Esophagus mucosa (tissue), 1 donor: Measurements from ENCODE around the gene ZACN. TPM values are rescaled to one million over a fixed set of nuclear protein-coding genes. Genes with fewer than 3 reads are reported as not detected.

Experiments
- ATAC-seq: fragments of 200-7000 bp; cut with Tn5 transposase; one replicate; pipeline ENCODE4 v1.9.1; 2020
- total RNA-seq: library from RNA; stranded (reverse); gene quantifications from one replicate; pipeline ENCODE4 v1.2.4, GENCODE V29; 2023
- donor health status: DM: yes; HTN: yes; CAD: no.

The ZACN gene
- total RNA-seq, 1 donor from 2014 or later = not detected

DNA sequence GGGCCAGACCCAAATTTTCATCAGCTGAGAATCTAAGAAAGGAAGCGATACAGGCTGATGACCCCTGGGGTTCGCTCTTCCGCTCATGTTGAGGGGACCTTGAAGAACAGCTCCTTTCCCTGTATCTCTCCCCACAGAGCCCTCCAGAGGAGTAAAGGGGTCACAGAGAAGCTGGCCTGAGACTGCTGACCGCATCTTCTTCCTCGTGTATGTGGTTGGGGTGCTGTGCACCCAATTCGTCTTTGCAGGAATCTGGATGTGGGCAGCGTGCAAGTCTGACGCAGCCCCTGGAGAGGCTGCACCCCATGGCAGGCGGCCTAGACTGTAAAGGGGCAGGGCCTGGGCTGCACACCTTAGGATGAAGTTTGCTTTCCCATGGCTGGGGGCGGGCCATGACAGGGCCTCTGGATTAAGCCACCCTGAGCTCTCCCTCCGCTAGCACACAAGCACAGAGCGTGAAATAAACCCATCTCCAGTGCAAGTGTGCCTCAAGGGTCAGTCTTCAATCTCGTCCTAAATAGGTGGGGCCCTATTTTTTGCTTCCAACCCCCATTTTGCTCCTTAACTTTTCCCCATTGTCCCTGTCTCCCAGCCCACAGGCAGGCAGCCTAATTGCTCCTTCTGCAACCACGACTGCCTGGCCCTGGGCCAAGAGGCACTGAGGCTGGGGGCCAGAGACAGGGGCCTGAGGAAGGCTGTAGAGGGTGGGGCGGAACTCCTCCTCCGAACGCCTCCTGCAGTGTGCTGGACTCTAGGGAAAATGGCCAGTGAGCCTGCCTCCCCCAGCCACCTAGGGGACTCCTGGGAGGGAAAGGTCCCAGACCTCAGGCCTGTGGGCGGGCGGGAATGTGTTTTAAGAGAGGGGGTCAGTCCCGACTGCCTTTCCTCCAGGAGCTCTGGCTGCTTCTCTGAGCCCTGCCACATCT is 3.6 kb downstream of the ZACN start:
- no peak for ATAC-seq

DNA sequence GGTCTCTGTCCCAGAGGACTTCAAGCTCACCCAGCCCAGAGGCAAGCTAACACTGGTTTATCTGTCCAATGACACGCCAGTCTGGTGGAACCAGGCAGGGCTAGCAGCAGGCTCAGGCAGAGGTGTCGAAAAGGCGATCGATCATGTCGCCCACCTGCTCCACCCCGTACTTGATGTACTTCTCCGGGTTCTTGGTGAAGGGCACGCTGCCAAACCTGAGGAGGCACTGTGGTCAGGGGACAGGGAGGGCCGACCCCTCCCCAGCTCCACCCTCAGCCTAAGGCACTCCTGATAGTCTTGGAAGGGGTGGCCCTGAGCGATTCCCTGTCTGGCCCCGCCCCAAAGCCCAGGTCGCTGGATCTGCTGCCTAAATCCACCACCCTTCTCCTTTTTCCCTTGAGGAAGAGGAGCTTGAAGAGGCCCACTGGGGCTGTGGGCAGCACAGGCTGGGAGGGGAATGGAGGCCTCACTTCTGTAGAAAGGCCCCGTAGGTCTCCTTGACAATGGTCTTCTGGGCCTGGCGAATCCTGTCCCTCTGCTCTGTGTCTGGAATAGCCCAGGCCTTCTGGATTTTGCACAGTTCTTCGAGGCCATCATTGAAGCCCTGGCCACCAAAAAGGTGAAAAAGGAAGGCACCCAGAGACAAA is 4.7 kb downstream of the ZACN start:
- no peak for ATAC-seq

DNA sequence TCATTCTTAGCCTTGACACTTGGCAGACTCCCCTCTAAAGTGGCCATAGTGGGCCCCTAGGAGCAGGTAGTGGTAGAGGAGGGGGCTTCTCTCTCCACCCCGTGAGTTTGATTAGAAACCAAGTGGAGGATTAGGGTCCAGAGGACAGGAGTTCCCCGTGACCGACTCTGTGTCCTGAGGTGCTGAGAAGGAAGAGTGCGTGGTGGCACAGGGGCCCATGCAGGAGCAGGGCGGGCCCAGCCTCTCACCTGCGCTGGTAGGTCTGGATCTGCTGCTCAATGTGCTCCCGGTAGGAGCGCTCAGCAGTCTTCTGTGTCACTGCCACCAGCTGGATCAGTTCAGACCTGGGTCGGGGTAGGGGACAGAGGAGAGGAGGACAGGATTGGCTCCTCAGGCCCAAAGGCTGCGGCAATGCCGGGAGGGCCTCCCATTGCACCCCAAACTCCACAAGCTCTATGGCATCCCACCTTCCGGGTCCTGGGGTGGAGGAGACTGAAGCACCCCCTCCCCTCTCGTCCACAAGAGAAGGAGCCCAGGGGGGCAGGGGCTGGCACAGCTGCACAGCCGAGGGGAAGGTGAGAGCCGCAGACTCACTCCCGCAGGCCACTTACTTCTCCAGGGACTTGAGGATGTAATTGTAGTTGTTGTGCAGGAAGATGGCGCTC is 6.2 kb downstream of the ZACN start:
- no peak for ATAC-seq

DNA sequence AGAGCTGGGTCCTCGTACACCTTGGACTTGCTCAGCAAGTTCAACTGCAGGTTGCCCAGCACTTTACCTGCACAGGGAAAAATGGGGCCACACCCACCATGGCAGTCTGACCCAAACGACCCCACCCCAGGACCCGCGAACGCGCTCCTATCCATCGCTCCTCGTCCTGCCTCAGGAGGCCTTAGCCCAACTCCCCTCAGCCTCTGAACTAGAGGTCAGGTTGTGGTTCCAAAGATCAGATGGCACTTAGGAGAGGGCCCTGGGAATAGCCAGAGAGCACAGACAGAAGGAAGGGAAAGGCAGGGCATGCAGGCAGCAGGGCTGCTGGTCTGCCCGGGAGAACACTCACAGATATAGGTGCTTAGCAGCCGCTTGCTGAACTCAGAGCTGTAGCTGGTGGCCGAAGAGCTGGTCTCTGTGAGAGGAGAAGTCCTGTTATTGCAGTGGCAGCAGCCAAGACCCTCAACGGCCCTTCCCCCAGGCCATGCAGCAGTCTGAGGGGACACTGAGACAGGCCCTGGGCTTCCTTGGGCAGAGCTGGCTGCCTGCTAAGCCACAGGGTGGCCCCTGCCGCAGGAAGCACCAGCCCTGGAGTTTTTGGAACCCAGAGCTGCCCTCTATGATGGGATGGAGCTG is 6.9 kb downstream of the ZACN start:
- peak; percentile 27 for ATAC-seq

DNA sequence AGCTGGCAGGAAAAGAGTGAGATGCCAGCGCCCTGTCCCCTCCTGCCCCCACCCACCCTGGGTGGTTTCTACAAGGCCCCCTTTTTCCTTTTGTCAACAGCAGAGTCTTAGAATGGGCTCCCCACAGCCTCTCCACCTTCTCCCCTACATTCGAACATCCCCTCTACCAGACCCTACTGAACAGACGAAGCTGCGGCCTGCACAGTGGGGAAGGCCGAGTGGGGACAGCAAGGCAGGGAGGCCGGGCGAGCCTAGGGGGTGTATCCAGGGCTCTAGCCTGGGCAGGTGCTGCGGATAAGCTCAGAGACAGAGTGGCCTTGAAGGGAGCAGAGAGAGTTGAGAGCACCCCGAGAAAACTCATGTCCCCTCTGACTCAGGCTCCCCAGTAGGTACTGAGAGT is 7.4 kb downstream of the ZACN start:
- no peak for ATAC-seq

DNA sequence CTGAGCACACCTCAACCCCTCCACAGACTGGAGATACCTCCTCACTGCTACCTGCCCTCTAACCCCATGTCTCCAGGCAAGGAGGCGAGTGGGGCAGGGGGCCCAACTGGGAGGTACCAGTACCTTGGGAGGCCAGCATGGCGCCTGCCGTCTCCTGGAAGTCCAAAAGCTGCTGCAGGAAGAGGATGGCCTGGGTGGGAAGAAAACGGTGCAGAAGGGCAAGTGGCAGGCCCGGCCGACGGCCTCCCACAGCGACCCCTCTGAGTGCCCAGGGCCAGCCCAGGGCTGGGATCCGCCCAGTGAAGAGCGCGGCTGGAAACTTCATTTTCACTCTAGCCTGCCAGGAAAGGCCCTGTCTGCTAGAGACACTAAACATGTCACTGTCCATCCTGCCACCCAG is 8.5 kb downstream of the ZACN start:
- no peak for ATAC-seq

DNA sequence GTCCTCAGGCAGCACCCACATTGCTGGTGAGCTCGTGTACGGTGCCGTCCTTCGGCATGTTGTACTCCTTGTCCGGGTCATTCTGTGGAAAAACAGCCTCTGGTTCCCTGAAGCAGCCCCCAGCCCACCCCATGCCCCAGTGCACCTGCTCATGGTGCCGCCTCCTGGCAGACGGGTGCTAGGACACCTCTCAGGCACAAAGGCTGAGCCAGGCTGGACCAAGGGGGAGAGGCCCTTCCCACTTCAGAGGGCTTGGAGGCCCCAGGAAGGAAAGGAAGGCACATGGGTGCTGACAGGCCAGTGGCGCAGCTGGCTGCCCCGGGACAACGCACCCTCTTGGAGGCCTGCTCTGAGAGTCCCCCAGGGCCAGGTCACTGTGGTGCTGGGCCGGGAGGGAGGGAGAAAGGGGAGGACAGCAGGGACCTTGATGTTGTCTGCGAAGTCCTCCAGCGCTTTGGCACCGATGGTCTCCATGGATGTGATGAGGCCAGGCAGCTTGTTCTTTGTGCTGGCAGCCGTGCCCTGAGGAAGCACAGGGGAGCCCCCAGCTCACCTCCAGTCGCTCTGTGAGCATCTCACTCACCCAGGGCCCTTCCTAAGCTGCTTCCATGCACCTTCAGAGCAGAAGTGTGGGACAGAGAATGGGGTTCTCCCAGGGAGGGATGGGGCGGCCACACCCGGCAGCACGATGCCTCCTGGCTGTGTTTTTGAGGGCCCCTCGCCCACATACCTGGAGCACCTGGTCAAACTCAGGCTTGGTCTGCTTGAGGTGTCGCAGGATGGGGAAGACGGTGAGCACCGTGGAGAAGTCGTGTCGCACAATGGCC is 9.3 kb downstream of the ZACN start:
- no peak for ATAC-seq

DNA sequence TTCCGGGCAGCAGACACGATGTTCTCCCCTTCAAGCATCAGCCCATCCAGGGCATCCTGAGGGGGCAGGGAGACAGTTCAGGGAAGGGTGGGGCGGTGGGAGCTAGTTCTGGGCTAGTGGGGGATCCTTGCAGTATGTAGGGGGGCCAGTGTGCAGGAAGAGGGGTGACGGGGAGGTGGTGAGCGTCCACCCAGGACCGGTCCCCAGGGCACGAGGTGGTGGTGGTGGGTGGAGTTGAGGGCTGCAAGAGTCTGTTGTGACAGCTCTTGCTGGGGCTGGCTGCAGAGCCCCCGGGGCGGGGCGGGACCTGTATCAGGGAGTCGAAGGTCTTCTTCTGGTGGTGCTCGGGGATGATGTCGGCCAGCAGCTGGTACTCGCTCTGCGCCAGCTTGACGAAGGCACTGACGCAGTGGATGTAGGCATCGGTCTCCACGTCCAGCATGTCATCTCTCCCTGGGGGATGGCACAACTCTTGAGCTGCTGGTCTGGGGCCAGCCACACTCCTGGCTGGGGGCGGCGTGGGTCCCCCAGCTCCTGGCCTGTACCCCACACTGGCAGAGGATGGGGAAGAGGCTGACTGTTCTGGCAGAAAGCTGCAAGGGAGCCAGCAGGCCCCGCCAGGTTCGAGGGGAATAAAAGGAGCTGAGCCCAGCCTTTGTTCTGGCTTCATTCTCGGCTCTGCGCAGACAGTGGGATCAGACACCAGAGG is 10.0 kb downstream of the ZACN start:
- ATAC-seq = no peak

DNA sequence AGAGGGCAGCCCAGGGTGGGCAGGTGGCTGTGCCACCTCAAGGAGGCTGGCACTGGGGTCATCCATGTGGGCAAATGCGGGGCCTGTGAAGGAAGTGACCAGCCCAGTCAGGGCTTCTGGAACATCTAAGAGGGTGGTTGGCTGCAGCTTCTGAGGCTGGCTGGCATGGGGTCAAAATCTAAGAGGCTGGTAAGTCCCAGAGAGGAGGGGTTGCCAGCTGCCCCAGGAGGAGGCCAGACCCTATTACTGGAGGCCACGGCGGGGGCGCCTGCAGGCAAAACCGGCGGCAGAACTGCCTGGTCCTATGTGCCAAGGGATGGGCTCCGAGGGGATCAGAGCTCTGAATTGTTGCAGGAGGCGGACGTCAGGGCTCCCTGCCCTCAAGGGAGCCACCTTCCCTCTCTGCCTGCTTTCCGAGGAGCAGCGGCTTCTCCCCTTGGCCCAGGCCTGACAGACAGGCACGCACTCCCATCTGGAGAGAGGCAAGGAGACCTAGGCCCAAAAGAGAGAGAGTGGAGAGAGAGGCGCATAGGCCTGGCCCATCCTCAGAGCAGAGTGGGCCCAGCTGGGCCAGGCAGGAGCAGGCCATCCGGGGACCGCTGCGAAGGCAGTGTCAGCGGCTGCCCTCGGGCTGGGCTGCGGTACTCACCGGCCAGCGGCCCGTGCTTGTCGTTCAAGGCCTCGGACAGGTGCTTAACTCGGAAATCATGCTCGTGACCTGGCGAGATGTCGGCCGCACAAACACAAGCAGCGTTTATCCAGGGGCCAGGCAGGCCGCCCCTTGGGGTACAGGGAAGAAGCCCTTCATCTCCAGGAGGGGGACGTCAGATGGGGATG is 10.9 kb downstream of the ZACN start:
- no peak for ATAC-seq

DNA sequence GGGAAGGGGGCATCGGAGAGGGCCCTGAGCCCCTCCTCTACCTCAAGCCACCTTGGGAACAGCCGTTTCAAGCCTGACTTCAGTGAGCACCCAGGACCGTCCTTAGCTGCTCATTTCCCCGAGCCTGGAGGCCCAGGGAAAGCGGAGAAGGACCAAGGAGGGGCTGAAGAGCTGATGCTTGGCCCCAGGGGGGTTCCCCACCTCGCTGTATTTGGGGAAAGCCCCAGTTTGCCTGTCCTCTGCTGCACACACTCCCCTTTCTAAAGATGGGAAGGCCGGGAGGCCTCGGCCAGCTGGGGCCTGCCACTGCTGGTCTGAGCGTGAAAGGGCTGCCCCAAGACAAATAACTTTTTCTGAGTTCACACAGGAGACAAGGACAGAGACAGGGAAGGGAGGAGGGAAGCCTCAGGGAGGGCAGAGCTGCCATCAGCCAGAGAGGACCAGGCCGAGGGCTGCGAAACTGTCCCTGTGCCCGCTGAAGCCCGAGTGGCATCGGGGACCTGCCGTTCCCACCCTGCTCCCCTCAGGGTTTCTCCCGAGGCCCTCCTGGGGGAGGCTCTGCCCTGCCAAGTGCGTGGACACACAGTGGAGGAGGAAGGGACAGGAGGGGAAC is 11.6 kb downstream of the ZACN start:
- ATAC-seq = no peak

DNA sequence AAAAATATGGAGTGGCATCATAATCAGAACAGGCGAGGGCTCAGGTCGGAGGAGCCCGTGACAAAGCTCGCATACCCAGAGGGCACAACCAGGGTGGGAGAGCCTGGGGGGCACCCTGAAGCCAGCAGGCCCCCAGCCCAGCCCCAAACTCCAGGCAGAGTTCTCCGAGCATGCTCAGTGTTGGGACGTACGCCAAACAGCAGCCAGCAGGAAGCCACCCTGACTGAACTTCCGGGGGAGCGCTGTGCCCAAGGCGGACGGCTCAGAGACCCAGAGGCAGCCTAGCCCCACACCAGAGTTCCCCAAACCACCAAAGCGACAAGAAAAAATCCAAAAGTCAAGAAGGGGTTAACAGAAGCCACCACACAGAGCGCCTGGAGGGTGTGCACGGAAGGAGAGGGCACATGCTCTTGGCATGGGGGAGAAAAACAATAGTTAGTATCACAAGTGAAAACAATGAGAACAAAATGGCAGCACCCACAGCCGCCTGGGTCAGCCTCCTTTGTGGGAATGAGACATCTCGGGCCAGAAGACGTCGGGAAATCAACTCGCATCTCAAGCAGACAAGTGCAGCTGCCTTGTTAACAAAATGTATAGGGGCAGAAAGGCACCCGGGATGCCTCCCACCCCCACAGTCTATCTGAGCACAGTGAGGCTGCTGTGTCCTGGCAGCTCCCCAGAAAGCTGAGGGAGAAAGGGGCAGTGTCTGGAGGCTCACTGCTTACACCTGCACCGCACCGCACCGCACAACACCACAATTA is 12.7 kb downstream of the ZACN start:
- no peak for ATAC-seq

DNA sequence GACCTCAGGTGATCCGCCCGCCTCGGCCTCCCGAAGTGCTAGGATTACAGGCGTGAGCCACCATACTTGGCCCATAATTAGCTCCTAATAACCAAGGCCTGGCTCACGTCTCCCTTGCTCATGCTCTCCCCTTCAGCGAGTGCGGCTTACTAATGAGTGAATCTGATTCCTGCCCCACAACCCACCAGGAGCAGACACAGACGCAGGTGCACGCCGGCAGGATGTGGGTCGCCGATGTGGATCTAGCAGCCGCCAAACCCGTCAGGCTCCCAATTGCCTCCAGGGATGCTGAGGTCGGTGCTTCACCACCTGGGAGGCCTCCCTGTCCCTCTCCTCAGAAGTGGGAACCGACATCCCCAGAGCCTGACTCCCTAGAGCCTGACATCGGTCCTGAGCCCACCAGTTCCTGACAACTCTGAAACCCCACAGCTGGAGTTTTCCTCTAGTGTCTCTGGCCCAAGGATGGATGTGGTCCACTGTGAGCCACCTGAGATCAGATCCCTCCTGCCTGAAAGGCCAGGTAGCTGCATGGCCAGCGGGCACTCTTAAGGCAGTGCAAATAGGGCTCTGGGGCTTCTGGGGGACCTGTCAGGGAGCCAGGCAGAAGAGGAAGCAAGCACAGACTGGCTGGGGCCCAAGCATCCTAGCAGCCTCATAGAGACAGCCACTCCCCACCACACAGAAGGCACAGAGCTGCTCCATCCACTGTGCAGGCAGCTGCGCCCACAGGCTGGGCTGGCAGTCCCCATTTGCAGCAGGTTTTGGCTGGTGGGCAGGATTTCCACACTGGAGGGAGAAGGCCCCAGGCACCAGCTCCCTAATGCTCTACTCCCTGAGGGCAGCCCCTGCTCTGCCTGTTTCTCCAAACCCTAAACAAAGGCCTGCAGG is 13.8 kb downstream of the ZACN start:
- no peak for ATAC-seq

DNA sequence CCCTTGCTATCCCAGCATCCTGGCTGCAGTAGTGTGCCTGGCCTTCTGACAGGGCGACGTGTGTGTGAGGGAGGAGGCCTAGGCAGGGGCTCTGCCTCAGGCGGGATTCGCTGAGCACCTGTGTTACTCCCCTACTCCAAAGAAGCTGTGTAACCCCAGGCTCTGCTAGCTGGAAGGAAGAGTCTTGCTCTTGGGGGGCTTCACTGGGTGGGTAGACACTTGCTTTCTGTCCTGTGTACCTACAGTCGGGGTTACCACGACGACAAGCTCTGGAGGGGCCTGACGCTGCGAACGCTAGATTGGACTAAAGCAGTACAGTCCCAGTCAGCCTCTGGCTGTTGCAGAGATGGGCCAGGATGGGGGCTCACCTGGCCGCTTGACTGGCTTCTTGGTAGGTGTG is 15.1 kb downstream of the ZACN start:
- ATAC-seq = no peak

DNA sequence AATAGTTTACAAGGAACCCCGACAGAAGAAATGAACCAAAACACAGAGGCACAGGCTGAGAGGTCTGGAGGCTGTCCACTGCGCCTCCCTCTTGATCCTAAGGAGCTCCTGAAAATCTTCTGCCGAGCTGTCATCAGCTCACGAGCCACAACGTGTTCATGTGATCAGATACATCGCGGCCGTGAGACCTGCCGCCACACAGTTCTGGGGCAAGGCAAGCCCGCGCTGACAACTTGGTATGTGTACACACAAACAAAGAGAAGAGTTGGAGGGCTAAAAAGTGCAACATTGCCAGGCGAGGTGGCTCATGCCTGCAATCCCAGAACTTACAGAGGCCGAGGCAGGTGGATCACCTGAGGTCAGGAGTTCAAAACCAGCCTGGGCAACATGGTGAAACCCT is 17.0 kb downstream of the ZACN start:
- ATAC-seq = no peak

DNA sequence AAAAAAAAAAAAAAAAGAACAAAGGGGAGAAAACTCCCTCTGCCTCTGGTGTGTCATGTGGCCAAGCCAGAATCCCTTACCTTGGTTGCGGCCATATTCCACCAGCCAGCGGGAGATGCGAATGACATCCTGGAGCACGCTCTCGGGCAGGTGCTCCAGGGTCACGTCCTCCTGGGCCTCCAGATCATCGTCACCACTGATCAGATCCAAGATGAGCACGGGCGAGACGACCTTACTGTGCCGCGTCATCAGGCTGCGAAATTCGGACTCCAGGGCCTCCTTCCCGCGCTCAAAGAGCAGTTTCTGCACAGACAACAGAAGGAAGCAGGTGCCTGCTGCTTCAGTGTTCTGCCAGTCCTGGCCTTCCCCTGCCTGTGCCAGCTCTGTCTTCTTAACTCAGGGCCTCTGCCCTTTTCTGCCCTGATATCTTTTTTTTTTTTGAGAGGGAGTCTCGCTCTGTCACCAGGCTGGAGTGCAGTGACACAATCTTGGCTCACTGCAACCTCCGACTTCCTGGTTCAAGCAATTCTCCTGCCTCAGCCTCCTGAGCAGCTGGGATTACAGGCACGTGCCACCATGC is 18.8 kb downstream of the ZACN start:
- no peak for ATAC-seq

DNA sequence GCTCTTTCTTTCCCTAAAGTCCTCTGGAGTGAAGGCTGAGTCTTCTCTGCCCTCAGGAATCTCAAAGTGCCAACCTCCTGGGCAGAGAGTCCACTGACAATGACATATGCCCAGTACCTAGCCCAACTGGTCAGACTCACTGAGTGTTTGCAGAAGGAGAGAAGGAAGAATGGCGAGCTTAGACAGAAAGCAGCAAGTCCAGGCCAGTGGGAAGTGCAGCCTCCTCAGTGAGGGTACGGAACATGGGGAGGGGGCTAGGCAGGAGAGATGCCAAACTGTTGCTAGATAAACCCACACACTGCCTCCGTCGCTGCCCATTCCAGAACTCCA is 23.9 kb downstream of the ZACN start:
- peak; percentile 27 for ATAC-seq

DNA sequence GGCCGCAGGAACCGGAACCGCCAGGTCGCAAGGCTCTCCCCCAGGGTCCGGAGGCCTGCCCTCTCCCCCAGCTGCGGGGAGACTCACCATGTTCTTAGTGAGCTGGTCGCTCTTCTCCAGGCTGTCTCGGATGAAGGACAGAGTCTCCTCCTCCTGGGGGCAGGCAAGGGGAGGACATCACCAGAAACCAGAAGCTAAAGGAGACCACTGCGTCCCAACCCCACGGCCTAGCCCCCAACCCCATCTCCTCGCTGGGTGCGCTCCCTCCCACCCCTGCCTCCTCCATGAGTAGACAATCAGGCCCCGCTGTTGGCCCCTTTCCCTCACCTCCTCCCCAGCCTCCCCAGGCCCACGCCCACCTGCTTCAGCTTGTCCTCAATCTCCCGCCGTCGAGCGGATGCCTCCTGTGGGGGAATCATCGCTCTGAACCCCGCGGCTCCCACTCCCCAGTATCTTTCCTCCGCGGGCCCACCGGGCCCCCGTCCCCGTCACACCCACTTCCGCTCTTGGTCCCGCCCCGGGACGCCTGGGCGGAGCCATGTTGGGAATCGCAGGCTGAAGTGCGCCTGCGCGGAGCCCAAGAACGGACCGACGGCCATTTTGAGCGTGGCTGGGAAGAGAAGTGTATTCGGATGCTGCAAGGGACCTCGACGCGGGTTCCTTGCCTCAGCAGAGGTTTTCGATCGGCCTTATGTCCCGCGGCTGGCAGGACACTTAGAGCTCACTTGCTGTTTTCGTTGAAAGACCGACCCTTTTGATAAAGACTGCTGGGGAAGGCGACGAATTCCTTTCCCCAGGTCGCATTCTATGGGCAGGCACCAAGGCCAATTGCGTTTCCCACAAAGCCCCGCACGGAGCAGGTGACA is 24.5 kb downstream of the ZACN start, which contains the start of gene EXOC7:
EXOC7 (minus strand) TSS at position 514 of the 866 bp plus-strand sequence; CDS start at position 419, 95 bp downstream.
- peak; percentile 90 for ATAC-seq
